Stimulated activated CD4-positive, alpha-beta T cell treated with anti-CD3 and anti-CD28 coated beads, Interleukin-1b, Interleukin-23, amount 100 ng/mL, for 1 hour (primary cell): Measurements from ENCODE around the gene FARSA.
"Not testable (repeated sequence)": the region's sequence is repeated elsewhere in the genome, so short reads cannot be mapped to it uniquely, and the experiment has no call there.

Source experiments
- DNase-seq, 2 donors: peaks; one replicate each; pipeline ENCODE4 v3.0.0-alpha.2; 2020; ENCODE audit warnings: low read depth in 2 of 2

Gene FARSA

GRCh38 chr19:12953799-12954611 lies 20.5 kb upstream of the FARSA start:
- no peak for DNase-seq

DNA sequence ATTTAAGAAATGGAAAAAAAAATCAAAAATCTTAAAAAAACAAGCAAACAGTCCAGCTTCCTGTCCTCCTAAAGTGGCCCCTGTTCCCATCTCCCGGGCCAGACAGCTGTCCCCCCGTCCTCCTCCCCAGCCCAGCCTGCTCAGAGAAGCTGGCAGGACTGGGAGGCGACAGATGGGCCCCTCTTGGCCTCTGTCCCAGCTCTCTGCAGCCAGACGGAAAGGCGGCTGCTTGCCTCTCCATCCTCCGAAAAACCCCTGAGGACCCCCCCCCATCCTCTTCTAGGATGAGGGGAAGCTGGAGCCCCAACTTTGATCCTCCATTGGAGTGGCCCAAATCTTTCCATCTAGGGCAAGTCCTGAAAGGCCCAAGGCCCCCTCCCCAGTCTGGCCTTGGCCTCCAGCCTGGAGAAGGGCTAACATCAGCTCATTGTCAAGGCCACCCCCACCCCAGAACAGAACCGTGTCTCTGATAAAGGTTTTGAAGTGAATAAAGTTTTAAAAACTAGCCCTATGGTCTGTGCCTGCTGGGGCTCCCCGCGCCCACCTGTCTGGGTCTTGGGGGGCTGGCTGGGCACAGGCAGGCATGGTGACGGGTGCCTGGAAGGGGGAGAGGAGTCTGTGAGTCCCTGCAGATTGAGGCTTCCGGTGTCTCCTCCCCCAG lies 19.8 kb upstream of the FARSA start:
- DNase-seq, result no peak

DNA sequence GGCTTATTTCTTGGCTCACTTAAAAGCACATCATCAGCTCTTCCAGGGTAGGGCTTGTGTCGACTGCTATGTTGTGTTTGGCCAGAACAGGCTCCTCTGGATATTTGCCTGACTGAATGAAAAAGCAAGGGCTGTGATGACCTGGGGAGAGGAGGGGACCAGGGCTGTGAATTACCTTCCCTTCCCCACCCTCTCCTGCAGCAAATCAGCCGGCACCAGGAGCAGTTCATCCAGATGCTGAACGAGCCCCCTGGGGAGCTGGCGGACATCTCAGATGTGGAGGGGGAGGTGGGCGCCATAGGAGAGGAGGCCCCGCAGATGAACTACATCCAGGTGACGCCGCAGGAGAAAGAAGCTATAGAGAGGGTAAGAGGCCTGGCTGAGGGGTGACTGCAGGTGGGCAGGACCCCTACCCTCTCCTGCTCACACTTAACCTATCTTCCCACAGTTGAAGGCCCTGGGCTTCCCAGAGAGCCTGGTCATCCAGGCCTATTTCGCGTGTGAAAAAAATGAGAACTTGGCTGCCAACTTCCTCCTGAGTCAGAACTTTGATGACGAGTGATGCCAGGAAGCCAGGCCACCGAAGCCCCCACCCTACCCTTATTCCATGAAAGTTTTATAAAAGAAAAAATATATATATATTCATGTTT lies 19.1 kb upstream of the FARSA start:
- DNase-seq, result no peak

DNA sequence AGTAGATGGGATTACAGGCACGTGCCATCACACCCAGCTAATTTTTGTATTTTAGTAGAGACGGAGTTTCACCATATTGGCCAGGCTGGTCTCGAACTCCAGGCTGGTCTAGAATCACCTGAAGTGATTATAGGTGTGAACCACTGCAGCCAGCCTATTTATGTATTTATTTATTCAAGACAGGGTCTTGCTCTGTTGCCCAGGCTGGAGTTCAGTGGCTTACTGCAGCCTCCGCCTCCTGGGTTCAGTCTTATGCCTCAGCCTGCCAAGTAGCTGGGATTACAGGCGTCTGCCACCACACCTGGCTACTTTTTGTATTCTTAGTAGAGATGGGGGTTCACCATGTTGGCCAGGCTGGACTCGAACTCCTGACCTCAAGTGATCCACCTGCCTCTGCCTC lies 18.5 kb upstream of the FARSA start:
- DNase-seq, result not testable (repeated sequence)

DNA sequence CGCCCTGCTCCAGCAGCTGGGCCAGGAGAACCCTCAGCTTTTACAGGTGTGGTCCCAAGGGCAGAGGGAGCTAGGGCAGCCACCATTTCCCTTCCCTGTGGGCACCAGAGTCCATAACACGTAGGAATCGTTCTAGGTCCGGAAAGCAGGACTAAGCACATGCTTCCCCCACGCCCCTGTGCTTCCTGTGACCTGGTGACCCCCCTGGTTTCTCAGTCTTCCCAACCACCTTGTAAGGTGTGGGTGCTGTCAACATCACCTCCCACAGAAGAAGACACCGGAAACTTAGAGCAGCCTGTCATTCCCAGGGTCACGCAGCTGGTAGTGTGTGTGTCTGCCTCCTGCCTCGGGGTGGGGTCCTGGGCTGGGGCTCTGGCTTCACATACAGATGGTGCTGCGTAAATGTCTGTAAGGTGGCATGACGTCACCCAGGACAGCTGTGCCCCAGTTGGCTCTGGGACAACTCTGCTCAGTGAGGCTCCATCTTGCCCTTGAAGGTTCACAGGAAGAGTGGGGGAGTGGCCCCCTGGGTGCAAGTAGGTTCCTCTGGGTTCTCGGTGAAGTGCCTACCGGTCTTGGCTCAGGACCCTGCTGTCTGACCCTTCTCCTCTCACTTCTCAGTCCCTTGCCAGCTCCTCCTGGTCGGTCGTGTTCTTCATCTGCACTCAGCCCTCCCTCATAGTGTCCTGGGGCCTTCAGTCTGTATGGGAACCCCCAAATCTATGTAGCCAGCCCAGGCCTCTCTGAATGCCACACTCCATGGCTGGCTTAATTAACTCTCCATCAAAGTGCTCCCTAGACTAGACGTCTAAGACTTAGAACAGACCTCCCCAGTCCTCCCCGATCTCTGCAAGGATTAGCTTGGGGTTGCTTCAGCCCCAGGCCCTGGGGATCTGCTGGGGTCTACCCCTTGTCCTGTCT lies 16.1 kb upstream of the FARSA start:
- DNase-seq, result no peak

GRCh38 chr19:12948612-12949362 lies 15.3 kb upstream of the FARSA start:
- no peak for DNase-seq

GRCh38 chr19:12947702-12948611 lies 14.4 kb upstream of the FARSA start:
- DNase-seq, result no peak

- no peak for DNase-seq
Measured at GRCh38 chr19:12946731-12947496, 13.4 kb upstream of the FARSA start.

DNA sequence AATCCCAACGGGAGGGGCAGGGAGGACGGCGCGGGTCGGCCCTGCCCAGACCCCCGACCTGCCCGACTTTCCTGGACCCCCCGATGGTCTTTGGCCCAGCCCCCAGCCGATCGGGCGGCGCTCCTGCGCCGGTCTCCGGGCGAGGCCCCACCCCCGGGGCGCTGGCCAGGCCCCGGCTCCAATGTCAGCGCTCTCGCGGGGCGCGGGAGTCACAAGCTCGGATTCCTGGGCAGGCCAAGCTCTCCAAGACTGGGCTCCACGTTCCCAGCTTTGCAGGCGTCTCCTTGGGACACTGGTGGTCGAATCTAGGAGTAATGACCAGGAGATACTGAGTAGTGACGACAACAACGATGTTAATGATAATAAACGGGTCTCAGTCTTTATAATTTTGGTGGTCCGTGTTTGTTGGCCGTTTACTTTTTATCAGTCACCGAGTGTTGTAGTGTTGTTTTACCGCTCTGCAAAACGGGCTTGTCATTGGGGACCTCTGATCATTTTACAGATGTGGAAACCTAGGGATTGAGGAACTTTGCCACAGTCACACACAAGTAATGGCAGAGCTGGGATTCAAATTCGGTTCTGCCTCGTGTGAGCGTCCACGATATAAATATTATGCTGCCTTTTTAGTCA lies 12.7 kb upstream of the FARSA start:
- peak in 1 of 2 donors; percentile 30 for DNase-seq

- DNase-seq, result peak; percentile 95 to 96
Measured at GRCh38 chr19:12945479-12946091, 12.1 kb upstream of the FARSA start, which contains the start of gene RAD23A. TSS of gene RAD23A (plus strand) at chr19:12945862. CDS start at chr19:12945949, 87 bp downstream.

DNA sequence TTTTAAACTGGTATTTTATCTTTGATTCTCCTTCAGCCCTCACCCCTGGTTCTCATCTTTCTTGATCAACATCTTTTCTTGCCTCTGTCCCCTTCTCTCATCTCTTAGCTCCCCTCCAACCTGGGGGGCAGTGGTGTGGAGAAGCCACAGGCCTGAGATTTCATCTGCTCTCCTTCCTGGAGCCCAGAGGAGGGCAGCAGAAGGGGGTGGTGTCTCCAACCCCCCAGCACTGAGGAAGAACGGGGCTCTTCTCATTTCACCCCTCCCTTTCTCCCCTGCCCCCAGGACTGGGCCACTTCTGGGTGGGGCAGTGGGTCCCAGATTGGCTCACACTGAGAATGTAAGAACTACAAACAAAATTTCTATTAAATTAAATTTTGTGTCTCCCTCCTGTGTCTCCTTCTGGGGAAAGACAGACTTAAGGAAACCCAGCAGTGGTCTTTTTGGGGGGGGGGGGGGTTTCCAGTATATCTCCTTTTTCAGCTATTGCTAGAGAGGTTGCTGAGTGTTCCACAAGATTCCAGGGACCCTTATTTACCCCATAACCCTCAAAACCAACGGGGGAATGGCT lies 10.7 kb upstream of the FARSA start:
- no peak for DNase-seq

DNA sequence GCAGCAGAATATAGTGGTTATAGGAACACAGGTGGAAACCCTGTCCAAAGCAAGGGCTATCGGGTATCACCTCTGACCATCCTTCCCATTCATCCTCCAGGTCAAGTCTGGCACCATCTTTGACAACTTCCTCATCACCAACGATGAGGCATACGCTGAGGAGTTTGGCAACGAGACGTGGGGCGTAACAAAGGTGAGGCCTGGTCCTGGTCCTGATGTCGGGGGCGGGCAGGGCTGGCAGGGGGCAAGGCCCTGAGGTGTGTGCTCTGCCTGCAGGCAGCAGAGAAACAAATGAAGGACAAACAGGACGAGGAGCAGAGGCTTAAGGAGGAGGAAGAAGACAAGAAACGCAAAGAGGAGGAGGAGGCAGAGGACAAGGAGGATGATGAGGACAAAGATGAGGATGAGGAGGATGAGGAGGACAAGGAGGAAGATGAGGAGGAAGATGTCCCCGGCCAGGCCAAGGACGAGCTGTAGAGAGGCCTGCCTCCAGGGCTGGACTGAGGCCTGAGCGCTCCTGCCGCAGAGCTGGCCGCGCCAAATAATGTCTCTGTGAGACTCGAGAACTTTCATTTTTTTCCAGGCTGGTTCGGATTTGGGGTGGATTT lies 10.0 kb upstream of the FARSA start:
- DNase-seq, result no peak

GRCh38 chr19:12940897-12941296 lies 7.4 kb upstream of the FARSA start:
- no peak for DNase-seq

DNA sequence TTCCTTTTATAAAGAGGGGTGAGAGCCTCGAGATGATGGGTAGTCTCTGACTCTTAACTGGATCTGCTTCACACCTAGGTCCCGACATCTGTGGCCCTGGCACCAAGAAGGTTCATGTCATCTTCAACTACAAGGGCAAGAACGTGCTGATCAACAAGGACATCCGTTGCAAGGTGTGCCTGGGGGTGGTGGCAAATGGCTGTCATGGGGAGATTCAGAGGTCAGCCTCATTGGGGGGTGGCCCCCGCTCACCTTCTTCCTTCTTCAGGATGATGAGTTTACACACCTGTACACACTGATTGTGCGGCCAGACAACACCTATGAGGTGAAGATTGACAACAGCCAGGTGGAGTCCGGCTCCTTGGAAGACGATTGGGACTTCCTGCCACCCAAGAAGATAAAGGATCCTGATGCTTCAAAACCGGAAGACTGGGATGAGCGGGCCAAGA lies 6.5 kb upstream of the FARSA start:
- no peak for DNase-seq

DNA sequence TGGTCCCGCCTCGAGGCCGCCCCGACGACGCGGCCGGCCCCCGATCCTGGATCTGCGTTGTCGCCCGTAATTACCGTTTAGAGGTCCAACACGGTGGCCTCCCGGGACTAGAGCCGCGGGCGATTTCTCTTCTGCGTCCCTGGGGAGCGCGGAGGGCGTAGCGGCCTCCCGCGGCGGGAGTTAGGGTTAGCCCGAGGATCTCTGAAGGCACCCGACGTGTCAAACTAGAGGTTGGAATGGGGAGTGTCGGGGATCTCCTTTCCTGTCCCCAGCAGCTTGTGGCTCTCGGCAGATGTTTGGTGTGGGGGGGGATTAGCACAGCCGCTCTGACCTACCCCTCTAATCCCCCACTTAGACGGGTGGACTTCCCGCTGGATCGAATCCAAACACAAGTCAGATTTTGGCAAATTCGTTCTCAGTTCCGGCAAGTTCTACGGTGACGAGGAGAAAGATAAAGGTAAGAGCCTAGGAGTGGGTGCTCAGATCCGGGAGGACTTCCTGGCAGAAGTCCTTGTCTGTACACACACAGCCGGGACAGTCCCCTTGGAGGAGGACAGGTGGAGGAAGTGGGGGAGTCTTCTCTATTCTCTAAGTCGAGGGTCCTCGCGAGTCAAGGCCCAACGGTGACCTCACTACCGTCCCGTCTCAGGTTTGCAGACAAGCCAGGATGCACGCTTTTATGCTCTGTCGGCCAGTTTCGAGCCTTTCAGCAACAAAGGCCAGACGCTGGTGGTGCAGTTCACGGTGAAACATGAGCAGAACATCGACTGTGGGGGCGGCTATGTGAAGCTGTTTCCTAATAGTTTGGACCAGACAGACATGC lies 5.5 kb upstream of the FARSA start:
- DNase-seq, result no peak
